ENCODE results near the gene TMC6. TPM values are rescaled to one million over a fixed set of nuclear protein-coding genes. Genes with fewer than 3 reads are reported as not detected.

Gene TMC6
- total and polyA plus RNA-seq, 2 of the 13 experiments (the other 11 are each of a cell fraction or from before 2014, with no cell fraction given), result 48.4 to 99.1 TPM

DNA sequence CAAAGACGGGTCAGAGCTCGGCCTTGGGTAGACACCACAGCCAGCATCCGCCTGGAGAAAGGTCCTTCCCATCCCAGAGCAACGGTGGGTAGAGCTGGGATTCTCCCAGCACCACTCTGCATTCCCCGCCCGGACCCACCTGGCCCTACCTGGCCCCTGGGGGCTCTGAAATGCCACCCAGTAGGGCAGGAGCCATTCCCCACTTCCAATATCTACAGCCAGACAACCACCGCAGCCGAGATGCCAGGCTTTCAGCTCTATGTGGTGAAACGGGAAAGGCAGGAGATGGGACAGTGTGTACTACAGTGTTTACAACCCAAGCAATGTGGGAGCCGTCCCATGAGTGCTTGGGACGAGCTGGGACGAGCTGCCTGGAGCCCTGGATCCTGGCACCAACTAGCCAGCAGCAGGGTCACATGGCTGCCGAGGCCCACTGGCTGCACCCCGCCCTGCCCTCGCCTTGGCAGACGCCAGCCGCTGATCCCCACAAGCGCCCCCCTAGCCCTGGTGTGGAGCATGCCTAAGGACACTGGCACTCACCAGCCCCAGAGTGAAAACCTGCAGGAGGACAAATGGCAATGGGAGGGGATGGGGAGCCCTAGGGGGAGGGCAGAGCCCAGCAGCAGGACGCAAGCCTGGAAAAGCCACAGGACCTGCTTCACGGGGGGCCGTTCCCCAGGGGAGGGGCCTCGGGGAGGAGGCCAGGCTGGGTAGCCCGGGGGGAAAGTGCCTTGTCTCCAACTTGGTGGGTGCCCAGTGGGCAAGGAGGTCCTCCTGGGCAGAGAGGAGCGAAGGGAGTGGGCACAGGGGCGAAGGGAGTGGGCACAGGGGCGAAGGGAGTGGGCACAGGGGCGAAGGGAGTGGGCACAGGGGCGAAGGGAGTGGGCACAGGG, 13.5 kb downstream of the TMC6 start (continued):
- TF ChIP-seq ZNF609 (CRISPR knock-in tag; IDR thresholded peaks at IDR 0.05; ENCODE audit: borderline replicate concordance) (no peak), ZNF274 (CRISPR knock-in tag; IDR thresholded peaks at IDR 0.05) (no peak), FOXA1 (IDR thresholded peaks at IDR 0.05) (no peak), FOXA1 (CRISPR knock-in tag; IDR thresholded peaks at IDR 0.05) (no peak), SYNCRIP (IDR thresholded peaks at IDR 0.05; ENCODE audit: insufficient read depth, low read depth, low read length) (no peak), HNRNPL (IDR thresholded peaks at IDR 0.05; ENCODE audit: low read depth, low read length) (peak; percentile 99), POLR2A (IDR thresholded peaks at IDR 0.05; ENCODE audit: insufficient read depth in 1 of 2, low read depth in 2 of 2, low read length in 2 of 2) (0 out of 4 replicates have a peak, but pooled peaks of 1 of the 2 experiments have one; percentile 25), MAFG (CRISPR knock-in tag; IDR thresholded peaks at IDR 0.05) (no peak), KDM4B (CRISPR knock-in tag; IDR thresholded peaks at IDR 0.05) (no peak), ZNF136 (CRISPR knock-in tag; IDR thresholded peaks at IDR 0.05; ENCODE audit: low read depth) (no peak), PTBP1 (IDR thresholded peaks at IDR 0.05; ENCODE audit: low read depth, low read length, poor library complexity, severe bottlenecking) (no peak), ZNF510 (CRISPR knock-in tag; IDR thresholded peaks at IDR 0.05; ENCODE audit: low read depth) (no peak)
- TF ChIP-seq, protein P1, sequence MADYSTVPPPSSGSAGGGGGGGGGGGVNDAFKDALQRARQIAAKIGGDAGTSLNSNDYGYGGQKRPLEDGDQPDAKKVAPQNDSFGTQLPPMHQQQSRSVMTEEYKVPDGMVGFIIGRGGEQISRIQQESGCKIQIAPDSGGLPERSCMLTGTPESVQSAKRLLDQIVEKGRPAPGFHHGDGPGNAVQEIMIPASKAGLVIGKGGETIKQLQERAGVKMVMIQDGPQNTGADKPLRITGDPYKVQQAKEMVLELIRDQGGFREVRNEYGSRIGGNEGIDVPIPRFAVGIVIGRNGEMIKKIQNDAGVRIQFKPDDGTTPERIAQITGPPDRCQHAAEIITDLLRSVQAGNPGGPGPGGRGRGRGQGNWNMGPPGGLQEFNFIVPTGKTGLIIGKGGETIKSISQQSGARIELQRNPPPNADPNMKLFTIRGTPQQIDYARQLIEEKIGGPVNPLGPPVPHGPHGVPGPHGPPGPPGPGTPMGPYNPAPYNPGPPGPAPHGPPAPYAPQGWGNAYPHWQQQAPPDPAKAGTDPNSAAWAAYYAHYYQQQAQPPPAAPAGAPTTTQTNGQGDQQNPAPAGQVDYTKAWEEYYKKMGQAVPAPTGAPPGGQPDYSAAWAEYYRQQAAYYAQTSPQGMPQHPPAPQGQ (CRISPR knock-in tag; IDR thresholded peaks at IDR 0.05; ENCODE audit: borderline replicate concordance), result no peak
- TF ChIP-seq, protein P2, sequence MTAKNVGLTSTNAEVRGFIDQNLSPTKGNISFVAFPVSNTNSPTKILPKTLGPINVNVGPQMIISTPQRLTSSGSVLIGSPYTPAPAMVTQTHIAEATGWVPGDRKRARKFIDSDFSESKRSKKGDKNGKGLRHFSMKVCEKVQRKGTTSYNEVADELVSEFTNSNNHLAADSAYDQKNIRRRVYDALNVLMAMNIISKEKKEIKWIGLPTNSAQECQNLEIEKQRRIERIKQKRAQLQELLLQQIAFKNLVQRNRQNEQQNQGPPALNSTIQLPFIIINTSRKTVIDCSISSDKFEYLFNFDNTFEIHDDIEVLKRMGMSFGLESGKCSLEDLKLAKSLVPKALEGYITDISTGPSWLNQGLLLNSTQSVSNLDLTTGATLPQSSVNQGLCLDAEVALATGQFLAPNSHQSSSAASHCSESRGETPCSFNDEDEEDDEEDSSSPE (CRISPR knock-in tag; IDR thresholded peaks at IDR 0.05), result no peak
- TF ChIP-seq, protein P3, sequence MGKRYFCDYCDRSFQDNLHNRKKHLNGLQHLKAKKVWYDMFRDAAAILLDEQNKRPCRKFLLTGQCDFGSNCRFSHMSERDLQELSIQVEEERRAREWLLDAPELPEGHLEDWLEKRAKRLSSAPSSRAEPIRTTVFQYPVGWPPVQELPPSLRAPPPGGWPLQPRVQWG (CRISPR knock-in tag; IDR thresholded peaks at IDR 0.05; ENCODE audit: borderline replicate concordance, low read depth), result no peak

All from HepG2 (cell line).